Left ventricle myocardium superior (tissue), 1 donor: Measurements from ENCODE around the gene KIDINS220. TPM values are rescaled to one million over a fixed set of nuclear protein-coding genes. Genes with fewer than 3 reads are reported as not detected.
"Not testable (repeated sequence)": the region's sequence is repeated elsewhere in the genome, so short reads cannot be mapped to it uniquely, and the experiment has no call there.

ENCODE experiments used
- ATAC-seq: fragments of 200-7000 bp; cut with Tn5 transposase; one replicate; pipeline ENCODE4 v1.9.1; 2020; ENCODE audit warnings: mild to moderate bottlenecking, moderate library complexity
- DNase-seq: peaks from one replicate; pipeline ENCODE4 v3.0.0-alpha.2; 2020
- intact Hi-C: fragments of 100-400 bp; cut with micrococcal nuclease; formaldehyde crosslinking; loops from one replicate; pipeline ENCODE4 v1.11.0; 2022
- total RNA-seq: library from RNA; stranded (reverse); fragmentation: NEBNext Ultra II Directional; extraction: Animal tissue kit (Norgen Biotek cat#: 25700); gene quantifications from one replicate; pipeline ENCODE4 v1.2.1, GENCODE V29; 2021
- donor health status: DM: no; HTN: yes; CAD: no; lungs with severe emphysema.

Gene KIDINS220
- total RNA-seq, 1 donor from 2014 or later: 55.3 TPM

DNA sequence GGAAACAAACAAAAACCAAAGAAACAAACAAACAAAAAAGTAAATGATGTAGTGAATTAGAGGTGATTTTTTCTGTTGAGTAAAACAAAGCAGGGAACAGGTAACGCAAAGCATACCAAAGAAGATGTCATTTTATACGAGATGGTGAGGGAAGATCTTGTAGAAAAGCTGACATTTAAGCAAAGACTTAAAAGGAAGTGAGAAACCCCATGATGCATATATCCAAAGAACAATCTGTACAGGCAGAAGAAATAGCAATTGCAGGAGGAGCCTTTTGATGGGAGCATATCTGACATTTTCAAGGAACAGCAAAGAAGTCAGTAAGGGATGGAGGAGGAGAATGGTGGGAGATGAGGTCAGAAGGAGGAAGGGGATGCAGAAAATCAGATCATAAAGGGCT, 63.0 kb downstream of the KIDINS220 start:
- ATAC-seq (no peak), DNase-seq (no peak)
- intact Hi-C loops: no loop called here

DNA sequence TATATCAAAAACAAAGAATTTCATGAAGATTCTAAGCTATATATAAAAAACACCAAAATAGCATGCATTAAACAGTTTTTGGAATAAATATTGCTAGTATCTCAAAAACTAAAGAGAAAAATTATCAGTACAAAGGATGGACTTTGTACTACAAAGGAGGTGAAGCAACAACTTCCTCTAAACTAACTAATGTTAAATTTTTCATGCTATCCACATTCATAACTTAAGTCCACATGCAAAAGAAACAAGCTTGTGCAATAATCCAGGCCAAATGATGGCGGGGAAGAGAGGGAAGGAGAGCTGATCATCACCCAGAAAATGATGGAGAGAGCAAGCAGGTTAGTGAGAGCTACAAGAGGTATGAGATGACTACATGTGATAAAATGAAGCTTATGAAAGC, 70.1 kb downstream of the KIDINS220 start:
- no peak for ATAC-seq
- intact Hi-C loops: no loop called here
- no peak for DNase-seq

DNA sequence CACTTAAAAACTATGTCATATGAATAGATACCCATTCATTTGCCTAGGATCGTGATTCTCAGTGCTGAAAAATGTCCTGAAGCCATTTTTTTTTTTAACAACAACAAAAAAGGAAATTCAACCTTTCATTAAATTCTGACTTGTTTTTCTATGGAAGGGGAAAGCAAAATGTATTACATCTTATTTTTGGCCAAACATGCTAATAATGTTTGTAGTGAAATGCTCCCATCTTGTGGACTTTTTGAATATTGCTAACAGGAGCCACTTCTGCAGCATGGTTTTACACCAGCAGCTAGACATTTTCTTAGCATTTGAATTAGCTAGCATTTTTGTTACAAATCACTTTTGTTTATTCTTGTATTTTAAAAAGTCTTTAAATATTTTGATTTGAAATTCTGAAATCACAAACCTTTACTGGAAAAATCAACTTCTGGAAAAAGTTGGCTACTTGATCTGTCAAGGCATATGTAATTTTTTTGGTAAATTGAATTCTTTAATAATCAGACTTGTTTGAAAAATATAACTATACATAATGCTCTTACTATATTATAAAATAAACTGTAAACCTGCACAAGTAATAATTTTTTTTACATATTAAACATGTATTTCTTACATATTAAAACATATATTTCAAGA, 75.8 kb downstream of the KIDINS220 start:
- DNase-seq (no peak), ATAC-seq (no peak)
- intact Hi-C loops: no loop called here

DNA sequence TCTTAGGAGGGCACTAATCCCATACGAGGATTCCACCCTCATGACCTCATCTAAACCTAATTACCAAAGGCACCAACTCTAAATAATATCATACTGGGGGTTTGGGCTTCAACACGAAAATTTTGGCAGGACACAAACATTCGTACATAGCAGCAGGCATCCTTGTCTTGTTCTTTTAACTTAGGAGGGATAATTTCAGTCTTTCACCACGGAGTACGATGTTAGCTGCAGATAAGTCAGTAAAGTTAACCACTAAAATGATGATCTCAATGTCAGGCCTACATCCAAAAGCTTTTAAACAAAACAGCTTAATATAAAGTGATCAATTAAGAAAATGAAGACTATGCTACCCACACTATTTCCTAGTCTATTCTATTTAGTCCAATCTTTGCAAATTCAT, 80.7 kb downstream of the KIDINS220 start:
- intact Hi-C loops: no loop called here
- no peak for DNase-seq
- no peak for ATAC-seq

DNA sequence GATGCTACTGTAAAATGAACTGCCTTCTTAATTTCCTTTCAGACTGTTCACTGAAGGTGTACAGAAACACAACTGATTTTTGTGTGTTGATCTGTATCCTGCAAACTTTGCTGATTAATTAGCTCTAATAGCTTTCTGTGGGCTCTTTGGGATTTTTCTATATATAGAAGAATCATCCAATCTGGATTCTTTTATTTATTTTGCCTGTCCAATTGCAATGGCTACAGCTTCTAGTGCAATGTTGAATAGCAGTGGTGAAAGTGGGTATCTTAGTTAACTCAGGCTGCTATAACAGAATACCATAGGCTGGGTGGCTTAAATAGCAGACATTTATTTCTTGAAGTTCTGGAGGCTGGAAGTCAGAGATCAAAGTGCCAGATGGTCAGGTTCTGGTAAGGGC, 81.2 kb downstream of the KIDINS220 start:
- intact Hi-C loops: no loop called here
- ATAC-seq: no peak
- DNase-seq: no peak

DNA sequence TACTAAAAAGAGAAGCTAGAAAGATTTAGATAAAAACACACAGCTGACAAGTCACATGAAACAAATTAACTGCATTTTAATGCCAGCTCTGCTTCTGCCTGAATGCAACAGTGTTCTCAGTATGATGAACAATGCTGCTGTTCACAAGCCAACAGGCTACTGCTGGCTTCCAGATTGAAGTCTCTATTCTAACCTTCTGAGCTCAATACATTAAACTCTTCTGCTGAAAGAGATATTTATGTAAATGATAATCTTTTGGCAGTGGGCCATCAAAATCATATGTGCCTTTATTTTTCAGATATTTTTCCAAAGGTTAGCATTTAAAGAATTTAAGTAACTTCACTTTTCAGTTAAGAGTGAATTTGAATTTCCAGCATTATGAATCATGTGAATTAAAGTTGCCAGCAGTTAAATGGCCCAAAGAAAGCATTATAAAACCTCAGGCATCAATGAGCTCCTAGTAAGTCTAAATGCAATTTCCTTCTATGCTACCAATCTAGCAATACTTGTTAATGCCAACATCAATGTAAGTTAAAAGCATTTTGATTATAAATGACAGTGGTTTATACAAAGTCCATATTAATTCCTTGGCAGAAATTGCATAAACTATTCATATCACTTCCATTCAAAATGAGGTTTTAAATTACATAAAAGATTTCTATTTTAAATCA, 83.2 kb downstream of the KIDINS220 start:
- ATAC-seq: peak; percentile 72
- no peak for DNase-seq
- intact Hi-C loops: no loop called here

DNA sequence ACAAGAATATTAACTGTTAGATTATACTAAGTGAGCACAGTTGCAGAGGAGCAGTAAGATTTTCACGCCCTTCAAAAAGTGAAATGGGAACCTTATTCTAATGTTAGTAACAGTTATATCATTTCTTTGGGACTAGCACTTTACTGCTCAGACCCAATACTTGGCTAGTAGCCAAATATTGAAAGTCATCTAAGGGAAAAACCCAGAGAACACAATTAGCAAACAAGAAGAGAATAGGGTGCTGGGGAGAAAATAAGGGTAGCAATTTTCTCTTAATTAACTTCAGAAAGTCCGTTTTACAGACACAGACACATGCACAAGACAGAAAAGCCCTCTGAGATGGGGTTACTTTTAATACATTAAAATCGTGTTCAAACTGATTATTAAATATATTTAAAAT, 83.8 kb downstream of the KIDINS220 start:
- ATAC-seq (peak; percentile 14), DNase-seq (no peak)
- intact Hi-C loops: no loop called here

DNA sequence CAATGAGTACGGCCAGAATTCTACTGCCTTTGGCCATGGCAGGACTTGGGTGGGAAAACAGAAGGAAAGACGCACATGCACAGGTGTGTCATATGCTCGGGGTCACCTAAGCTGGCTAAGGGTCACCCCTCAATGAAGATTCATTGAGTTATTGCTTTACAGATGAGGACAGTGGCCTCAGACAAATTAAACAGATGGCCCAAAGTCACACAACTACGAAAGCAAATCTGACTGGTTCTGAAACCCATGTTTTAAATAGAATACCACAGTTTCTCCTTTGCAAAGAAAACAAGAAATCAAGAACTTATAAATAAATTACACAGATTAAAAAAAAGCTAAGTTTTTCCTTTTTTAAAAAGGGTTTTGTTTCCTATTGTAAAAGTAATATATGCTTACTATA, 85.0 kb downstream of the KIDINS220 start:
- intact Hi-C loops: no loop called here
- DNase-seq (no peak), ATAC-seq (no peak)

DNA sequence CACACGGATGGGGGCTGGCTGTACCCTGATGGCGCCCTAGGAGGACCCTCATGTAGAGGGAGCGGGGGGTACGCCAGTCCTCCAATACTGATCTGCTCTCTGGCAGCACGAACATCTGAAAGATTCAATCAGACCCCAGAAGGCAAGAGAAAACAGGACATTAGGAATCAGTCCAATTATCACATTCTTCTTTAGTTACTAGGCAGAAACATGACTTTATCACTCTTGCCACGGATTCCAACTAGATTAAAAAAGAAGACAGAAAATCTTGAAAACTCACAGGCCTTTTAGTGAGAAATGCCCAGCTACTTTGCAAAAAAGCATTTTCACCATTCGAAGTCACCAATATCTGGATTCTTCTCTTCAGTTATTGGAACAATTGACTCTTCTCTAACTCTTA, 87.2 kb downstream of the KIDINS220 start:
- no peak for ATAC-seq
- no peak for DNase-seq
- intact Hi-C loops: no loop called here

DNA sequence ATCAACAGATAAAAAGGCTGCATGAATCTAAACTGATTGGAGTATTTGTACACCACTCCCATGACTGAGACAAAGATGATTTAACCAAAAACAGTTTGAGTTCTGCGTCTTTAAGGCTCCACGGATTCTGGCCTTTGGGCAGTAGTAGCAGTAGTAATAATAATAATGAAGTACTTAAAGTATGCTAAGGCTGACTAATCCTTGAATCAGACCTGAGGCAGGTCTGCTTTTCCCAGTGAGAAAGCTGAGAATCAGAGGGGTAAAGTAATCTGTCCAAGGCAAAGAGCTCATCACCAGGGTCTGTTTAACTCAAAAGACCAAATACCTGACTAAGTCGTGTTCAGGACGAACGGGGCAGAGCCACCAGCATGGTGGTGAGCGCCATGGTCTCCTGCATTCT, 94.2 kb downstream of the KIDINS220 start:
- intact Hi-C loops: no loop called here
- no peak for ATAC-seq
- DNase-seq: no peak

DNA sequence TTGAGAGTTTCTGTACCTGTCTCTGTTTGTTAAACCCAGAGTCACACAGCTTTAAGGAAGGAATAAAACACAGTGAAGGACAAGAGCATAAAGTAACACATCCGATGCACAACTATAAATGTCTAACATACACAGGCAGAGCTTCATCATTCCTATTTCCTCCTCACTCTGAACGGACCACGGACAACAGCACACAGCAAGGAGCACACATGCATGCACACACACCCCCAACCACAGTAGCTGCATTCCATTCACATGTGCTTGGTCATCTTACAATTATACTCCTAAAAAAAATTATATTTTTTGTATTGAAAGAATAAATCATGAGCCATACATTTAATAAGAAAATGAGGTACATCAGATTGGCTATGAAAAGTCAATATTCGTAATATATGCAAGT, 97.3 kb downstream of the KIDINS220 start:
- ATAC-seq: no peak
- DNase-seq: no peak
- intact Hi-C loops: no loop called here

DNA sequence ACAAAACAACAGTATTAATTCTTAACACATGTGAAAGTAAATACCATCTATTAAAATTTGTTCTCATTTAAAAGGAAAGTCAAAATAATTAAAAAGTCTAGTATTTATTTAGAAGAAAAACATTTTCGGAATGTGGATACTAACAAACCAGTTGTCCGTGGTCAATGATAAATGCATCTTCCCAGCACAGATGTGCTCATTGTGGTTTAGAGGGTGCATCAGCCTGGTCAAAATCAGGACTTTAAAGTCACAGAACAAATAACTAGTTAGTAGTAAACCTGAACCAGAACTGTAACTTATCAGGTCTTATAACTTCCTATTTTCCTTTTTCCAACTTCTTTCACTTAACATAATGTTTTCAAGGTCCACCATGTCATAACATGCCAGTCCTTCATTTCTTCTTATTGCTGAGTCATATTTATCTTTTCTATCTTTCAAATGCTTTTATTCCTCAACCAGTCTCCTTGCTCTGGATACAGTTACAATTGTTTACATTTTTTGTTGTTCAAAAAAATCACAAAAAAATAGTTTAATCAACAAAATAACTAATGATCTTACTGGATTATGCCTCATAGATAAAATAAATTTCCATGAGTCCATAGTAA, 99.7 kb downstream of the KIDINS220 start:
- ATAC-seq (no peak), DNase-seq (no peak)
- intact Hi-C loops: no loop called here

DNA sequence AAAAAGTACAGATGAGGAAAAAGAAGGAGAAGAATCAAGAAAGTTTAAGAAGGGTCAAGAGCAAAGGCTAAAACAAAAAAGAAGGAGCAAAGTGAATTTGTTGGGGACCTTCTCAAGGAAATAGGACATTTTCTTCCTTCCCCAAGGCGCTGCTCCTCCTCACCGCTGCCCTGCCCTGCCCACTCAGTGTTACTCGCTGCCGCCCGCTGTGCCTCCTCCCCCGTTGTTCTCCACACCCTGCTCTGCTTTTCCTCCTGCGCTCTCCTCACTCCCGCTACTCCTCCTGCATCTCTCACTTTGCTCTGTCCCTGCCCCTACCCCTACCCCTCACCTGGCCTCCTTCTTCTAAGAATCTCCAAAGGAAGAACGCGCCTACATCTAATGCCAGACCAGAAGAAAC, 104.8 kb downstream of the KIDINS220 start:
- intact Hi-C loops: no loop called here
- ATAC-seq (no peak), DNase-seq (no peak)

DNA sequence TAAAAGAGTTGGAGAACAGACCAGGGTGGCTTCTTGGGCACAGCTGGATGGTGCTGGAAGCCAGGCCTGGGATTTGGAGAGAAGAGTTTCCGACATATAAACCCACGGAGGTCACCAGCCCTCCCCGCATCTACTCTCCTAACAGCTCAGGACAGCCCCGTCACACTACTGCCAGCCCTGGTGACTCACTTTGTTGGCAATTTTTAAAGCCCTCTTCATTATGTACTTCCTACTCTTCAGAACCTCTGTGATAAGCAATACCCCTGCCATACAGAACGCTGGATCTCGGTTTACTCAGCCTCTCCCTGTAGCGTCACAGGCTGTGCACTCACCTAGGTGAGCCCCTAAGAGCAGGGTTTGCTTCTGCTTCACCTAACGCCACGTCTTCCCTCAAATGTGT, 107.5 kb downstream of the KIDINS220 start:
- peak; percentile 60 for DNase-seq
- peak; percentile 99 for ATAC-seq
- intact Hi-C loops: no loop called here

DNA sequence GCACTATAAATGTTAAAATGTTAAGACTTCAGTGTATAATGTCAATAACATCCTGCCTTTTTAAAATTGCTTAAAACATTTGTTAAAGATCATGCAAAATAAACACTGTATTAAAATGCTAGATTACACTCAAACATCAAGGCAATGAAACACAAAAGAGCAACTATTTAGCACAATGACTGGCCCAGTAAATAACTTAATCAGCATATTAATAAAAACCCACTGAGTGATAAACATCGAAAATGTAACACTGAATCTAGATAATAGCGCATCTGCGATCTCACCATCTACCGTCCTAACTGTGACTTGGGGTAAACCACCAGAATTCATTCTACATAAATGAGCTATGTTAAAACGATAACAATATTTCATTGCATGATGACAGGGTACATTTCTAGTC, 108.3 kb downstream of the KIDINS220 start:
- intact Hi-C loops, DNase-seq, ATAC-seq: not testable (repeated sequence)

DNA sequence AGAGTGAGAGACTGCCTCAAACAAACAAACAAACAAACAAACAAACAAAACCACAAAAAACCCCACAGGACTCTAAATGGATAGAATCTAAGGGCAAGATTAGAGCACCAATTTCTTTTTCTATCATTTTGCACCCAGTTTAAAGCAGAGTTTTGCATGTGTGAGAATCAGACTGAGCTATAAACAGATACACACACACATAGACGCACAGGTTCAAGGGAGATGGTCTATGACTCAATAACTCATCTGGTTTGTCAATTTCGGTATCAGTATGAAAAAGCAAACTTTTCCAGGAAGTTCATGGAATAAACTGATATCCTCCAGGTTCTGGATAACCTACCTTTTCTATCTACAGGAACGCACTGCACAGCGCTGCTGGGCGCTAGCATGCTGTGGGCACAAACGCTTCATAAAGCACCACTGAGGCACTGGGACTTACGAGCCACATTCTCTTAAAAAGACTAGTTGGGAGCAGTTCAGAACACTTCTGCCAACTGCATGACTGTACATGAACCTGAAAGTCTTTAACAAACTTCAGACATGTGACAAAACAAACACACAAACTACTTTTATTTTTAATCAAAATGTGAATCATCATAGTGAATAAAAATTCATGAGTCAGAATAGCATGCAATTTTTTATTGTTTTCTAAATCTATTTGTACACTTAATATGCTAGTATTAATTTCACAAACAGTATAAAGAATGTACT, 109.0 kb downstream of the KIDINS220 start:
- ATAC-seq: no peak
- intact Hi-C loops: no loop called here
- DNase-seq: no peak

DNA sequence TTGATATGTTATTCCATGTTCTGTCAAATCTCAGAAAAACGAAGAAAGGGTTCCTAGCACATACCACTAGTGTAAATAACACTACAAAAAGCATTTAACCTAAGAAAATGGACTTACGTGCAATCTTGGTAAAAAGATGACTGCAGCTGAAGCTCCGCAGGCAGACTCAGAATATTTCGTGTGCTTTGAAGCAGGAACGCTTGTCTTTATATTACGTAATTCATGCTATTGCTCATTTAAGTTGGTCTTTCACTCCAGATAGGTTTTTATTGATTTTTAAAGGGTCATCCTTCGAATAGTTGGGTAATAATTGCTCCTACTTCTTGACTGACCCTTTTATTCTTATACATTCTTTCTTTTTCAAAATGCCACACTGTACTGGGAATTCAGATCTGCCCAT, 111.6 kb downstream of the KIDINS220 start:
- intact Hi-C loops: no loop called here
- DNase-seq (no peak), ATAC-seq (no peak)

DNA sequence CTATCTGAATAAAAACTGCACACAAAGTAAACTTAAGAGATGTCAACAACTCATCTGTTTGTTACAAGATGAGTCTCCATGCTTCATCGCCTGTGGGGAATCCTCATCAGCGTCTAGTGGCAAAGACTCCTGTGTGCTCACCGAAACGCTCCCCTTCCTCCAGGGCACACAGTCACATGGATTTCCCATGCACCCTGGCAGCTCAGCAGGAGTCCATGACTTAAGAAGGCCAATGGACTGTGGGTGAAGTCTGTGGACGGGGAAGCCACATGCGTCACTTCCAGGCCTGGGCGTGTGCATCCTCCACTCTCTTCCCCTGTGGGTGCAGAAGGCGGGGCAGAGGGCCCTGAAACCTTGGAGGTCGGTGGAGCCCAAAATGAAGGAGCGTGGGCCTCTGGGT, 114.4 kb downstream of the KIDINS220 start:
- no peak for ATAC-seq
- DNase-seq: no peak
- intact Hi-C loops: no loop called here

DNA sequence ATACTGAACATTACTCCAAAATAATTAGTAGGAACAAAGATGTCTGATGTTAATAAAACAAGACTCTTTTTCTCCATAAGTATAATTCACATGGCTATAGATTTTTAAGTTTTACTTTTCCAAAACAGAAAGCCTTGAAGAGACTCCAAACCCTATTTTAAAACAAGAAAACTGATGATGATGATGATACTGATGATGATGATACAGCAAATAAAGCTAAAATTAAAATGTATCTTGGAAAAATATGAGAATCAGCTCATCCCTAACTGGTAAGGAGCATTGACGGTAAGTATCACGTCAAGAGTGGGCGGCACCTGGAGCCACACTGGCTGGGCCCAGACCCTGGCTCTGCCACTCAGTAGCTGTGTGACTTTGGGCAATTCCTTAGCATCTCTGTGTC, 116.0 kb downstream of the KIDINS220 start:
- ATAC-seq (no peak), DNase-seq (no peak)
- intact Hi-C loops: no loop called here

DNA sequence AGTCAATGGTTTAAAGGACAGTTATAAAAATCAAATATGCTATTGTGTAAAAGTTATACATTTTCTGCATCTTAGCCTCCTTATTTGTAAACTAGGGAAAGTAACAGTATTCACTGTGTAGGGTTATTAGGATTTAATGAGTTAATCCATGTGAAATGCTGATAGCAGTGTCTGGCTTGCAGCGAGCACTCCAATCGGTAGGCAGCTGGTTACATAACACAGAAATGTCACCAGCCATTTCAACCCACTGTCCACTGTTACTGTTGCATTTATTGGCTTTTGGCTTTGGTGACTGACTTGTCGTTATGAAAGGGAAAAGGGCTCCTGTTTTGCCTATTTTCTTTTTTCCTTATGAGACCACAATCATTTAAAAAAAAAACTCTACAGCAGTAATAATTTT, 116.7 kb downstream of the KIDINS220 start:
- no peak for DNase-seq
- intact Hi-C loops: no loop called here
- ATAC-seq: peak; percentile 73
